Inflammatory macrophage (primary cell): Measurements from ENCODE around the gene TMBIM4.

Source experiments
- DNase-seq, 2 donors: peaks; one replicate each; pipeline ENCODE4 v3.0.0-alpha.2; 2020 to 2022

The TMBIM4 gene

GRCh38 chr12:66139328-66139727 lies 30.5 kb downstream of the TMBIM4 start:
- DNase-seq = no peak

- DNase-seq = no peak
Observed at GRCh38 chr12:66137937-66138336, 31.9 kb downstream of the TMBIM4 start.

GRCh38 chr12:66132408-66132807 lies 37.4 kb downstream of the TMBIM4 start:
- DNase-seq = no peak

GRCh38 chr12:66131067-66131688 lies 38.6 kb downstream of the TMBIM4 start:
- DNase-seq = no peak

- DNase-seq = peak; percentile 92 to 95
Observed at GRCh38 chr12:66130267-66131066, 39.3 kb downstream of the TMBIM4 start, which contains the start of gene LLPH. TSS of gene LLPH (minus strand) at chr12:66130750. CDS start at chr12:66129106, 1,644 bp downstream.

GRCh38 chr12:66129934-66130266 lies 39.9 kb downstream of the TMBIM4 start:
- no peak for DNase-seq

GRCh38 chr12:66127650-66128049 lies 42.1 kb downstream of the TMBIM4 start:
- DNase-seq = no peak

GRCh38 chr12:66120477-66120876 lies 49.3 kb downstream of the TMBIM4 start:
- no peak for DNase-seq

- no peak for DNase-seq
Observed at GRCh38 chr12:66119870-66120241, 49.9 kb downstream of the TMBIM4 start.

GRCh38 chr12:66119229-66119869 lies 50.4 kb downstream of the TMBIM4 start:
- peak in 1 of 2 donors; percentile 25 for DNase-seq

GRCh38 chr12:66118240-66118891 lies 51.4 kb downstream of the TMBIM4 start:
- DNase-seq = no peak

GRCh38 chr12:66117242-66117641 lies 52.6 kb downstream of the TMBIM4 start:
- DNase-seq = no peak

- no peak for DNase-seq
Observed at GRCh38 chr12:66115071-66115600, 54.7 kb downstream of the TMBIM4 start.

- DNase-seq = no peak
Observed at GRCh38 chr12:66113471-66113870, 56.3 kb downstream of the TMBIM4 start.

- DNase-seq = no peak
Observed at GRCh38 chr12:66111605-66112004, 58.2 kb downstream of the TMBIM4 start.

GRCh38 chr12:66109056-66109455 lies 60.7 kb downstream of the TMBIM4 start:
- DNase-seq = no peak

GRCh38 chr12:66108386-66108785 lies 61.4 kb downstream of the TMBIM4 start:
- no peak for DNase-seq

GRCh38 chr12:66107451-66107915 lies 62.3 kb downstream of the TMBIM4 start:
- peak; percentile 90 to 98 for DNase-seq

GRCh38 chr12:66103016-66103913 lies 66.5 kb downstream of the TMBIM4 start:
- DNase-seq = no peak

GRCh38 chr12:66092559-66093269 lies 77.1 kb downstream of the TMBIM4 start:
- DNase-seq = peak; percentile 37 to 46

- no peak for DNase-seq
Observed at GRCh38 chr12:66090157-66090556, 79.6 kb downstream of the TMBIM4 start.
